ENCODE measurements around the gene DGAT2L6.

DNA sequence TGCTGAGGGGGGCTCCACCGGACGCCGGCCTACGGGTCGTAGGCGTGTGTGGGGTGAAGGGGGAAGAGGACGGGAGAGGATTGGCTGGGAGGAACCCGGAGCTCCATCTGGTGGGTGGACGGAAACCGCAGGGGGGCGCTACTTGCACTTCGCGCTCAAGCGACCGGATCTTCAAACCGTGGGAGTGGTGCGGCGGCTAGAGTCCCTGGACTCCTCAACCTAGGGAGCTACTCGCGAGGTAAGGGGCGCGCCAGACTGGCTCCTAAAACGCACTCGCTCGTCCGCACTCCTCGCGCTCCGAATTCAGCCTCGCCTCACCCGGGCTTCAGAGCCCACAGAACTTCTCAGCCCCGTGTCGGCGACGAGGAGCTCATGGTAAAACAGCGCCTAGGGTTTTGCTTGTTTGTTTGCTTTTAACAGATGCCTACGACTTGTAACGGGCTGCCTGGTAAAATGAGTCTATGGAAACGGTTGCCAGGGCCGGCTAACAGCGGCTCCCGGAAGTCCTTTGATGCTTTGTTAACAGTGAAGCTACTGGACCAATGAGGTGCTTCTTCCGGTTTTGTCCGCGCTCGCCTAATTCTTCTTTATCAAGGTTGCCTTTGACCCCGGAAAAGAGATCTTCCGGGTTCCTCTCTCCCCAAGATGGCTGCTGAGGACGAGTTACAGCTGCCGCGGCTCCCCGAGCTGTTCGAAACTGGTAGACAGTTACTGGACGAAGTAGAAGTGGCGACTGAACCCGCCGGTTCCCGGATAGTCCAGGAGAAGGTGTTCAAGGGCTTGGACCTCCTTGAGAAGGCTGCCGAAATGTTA lies 43.8 kb upstream of the DGAT2L6 start, which contains the start of gene IGBP1:
- TF ChIP-seq REST (IDR thresholded peaks at IDR 0.05; ENCODE audit: insufficient read depth in 1 of 2, low read depth in 2 of 2, low read length in 2 of 2): no peak
- peak; percentile 56; the same call in 1 of the 2 replicates for TF ChIP-seq POLR2AphosphoS5 (IDR thresholded peaks at IDR 0.05; ENCODE audit: low read depth, low read length)

All from PFSK-1 (cell line).